Stimulated activated CD4-positive, alpha-beta T cell treated with anti-CD3 and anti-CD28 coated beads, Interleukin-12 subunit alpha, Interleukin-12 subunit beta, amount 100 ng/mL, for 4 hours (primary cell): ENCODE data around the gene POLR3E.

ENCODE experiments used
- DNase-seq: peaks from one replicate; pipeline ENCODE4 v3.0.0-alpha.2; 2020

POLR3E gene

DNA sequence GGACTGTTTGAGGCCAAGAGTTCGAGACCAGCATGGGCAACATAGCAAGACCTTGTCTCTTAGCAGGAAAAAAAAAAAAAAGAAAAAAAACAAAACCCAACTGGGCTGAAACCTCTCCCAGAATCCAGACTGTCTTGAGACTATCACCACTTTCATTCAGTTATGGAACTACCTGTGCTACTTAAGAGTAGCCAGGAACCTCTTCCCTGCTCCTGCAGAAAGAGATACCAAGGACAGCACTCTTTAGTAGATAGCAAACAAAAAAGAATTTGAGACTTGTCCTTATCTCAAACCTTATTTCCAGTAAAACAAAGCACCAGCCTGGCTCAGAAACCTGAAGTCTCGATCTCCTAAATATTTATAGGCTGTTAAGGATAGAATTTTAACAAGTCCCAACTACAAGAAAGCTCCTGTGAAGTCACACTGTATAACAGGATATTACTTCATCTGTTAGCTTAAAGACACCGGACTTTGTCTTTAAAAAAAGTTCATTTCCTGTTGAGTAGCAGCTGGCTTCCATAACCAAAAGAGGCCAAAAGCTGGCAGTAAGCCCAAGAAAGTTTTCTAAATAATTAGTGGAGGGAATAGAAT, 72.1 kb downstream of the POLR3E start:
- DNase-seq, result no peak

DNA sequence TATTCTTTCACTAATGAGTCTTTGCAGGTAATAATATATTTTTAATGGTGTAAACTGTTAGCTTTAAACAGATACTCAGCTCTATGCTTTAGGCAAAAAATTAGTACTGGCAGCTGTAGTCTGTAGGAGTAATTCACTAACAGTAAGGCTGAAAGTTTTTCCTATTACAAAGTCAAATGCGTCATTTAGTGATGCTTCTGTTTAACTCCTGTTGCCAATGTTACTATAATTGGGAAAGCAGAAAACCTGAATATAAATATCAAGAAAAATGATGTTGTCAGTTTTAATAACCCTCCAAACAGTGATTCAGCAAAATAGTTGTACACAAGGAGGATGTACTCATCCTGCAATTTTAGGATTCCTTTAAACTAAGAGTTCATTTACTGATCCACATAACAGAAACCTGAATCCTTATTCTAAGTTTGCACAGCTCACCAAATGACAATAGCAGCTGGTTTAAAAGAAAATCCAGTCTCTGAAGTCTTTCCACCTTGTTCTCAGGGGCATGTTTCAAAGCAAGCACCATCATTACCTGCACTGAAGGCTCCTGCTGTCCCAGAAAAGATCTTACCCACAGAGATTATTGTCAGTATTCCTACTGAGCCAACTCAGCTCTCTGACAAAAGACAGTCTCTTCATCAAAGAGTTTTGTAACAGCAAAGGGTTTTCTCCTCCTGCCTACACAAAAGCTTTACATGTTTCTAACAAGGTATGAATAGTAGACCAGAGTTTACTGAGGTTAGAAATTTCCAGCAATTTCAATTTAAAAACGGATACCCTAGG, 73.0 kb downstream of the POLR3E start:
- DNase-seq, result no peak

DNA sequence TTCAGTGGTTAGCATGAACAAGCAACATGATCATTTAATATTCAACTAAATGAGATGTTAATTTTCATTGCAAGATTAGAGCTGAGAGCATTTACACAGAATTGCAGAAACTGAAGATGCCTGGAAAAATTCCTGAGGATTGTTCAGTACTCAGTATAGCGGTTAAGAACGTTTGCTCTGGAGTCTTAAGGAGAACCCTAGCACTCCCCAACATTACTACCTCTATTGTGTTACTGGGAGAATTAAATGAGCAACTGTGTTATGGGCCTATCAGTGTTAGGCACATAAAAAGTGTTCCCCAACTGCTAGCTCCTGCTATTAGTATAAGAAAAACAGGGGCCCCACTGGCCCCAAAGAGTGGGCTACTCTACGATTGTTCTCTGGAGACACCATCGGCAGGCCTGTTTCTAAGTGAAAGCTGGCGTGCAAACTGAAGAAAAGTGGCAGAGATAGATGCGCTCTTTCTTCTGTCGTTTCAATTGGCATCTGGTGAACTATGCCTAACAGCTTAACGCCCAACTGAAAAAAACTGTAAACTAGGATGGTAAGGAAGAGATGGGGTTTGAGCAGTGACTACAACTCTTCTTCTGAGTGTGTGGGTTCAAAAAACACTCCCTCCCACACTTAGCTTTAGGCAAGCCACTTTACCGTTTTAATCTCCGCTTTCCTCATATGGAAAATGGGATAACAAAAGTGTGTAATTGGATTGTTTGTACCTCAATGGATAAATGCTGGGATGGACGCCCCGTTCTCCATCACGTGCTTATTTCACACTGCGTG, 75.9 kb downstream of the POLR3E start:
- no peak for DNase-seq

DNA sequence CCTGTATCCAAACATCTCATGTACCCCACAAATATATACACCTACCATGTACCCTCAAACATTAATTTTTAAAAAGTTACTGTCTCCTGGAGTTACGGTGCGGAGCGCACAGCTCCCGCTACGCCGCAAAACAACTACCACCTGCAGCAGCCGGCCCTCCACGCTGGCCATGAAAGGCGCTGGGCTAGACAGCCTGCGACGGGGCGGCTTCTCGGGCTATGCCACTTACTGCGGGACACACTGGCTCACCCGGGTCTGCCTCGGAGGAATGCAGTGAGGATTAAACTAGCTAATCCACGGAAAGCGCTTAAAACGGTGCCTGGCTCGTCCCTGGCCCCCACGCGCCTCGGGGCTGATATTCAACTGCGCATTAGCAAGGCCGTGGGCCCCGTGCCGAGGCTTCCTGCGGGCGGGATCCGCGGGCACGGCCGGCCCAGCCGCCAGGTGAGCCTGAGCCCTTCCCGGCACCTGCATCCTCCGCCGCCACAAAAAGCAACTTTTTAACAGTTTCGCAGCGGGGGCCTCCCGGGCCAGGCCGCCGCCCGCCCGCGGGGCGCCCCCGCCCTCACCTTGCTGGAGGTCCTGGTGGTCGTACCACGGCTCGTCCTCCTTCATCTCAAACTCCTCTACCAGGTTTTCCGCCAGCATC, 76.6 kb downstream of the POLR3E start:
- peak; percentile 39 for DNase-seq

DNA sequence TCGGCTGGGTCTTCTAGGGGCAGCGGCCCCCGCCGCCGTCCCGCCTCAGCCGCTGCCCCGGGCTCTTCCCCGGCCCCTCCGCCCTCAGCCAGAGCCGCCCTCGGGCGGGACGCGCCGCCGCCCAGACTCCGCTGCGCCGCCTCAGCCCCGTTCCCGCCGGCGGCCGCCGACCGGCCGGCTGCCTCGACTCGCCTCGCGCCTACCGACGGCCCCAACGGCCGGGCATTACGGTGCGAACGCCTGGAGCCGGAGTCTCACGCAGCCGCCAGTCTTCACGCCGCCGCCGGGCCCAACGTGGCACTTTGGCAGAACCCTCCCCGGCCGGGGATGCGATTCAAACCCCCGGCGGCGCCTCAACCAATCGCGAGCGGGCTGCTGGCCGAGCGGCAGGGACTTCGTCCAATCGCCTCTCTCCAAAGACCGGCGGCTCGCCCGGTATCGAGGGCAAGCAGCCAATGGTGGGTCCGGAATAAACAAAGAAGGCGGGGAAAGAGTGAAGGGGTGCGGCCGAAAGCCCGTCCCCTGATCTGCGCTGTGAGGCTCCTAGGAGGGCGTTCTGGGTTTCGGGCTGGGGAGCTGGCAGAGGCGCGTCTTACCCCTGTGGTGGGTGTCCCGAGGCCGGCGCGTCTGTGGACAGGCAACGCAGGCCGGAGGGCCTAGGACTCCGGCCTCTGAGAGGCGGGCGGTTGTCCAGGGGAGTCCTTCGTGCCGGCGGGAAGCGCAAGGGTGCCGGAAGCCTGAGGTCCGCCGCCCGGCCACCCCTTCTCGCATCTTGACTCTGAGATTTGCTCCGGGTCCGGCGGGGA, 77.3 kb downstream of the POLR3E start, which contains the start of gene CDR2:
CDR2 (minus strand) TSS at position 309 of the 806 bp plus-strand sequence. CDS start 310 bp downstream, outside the sequence.
- peak; percentile 97 for DNase-seq

DNA sequence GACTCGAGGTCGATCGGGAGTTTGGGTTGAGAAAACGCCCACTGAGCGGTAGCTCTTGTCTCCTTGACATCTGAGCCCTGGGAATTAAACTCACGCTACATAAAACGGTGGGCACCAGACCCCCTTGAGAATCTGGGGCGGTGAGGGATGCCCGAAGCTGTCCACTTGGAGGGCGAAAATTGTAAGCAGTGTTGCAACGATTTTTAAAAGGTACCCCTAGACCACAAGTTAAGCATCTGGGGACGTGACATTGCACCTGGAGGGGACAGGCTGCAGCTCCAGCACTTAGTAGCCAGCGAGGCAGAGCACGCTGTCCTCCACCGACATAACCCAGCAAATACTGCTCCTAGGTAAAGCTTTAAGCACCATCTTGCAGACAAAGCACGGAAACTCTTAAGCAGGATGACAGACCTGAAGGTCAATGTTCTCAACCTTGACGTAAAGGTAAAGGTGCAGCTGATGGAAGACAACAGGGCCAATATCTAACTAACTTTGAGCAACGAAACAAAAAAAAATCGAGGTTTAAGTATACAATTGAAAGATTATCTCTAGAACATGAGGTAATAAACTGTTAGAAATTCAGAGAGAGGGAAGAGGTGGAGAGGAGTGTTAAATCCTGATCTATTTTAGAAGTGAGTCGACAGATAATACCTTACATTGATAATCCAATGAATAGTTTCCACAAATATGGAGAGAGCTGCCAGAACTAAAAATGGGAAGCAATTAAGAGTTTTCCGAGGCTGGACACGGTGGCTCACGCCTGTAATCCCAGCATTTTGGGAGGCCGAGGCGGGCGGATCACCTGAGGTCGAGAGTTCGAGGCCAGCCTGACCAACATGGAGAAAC, 78.1 kb downstream of the POLR3E start:
- DNase-seq, result no peak

DNA sequence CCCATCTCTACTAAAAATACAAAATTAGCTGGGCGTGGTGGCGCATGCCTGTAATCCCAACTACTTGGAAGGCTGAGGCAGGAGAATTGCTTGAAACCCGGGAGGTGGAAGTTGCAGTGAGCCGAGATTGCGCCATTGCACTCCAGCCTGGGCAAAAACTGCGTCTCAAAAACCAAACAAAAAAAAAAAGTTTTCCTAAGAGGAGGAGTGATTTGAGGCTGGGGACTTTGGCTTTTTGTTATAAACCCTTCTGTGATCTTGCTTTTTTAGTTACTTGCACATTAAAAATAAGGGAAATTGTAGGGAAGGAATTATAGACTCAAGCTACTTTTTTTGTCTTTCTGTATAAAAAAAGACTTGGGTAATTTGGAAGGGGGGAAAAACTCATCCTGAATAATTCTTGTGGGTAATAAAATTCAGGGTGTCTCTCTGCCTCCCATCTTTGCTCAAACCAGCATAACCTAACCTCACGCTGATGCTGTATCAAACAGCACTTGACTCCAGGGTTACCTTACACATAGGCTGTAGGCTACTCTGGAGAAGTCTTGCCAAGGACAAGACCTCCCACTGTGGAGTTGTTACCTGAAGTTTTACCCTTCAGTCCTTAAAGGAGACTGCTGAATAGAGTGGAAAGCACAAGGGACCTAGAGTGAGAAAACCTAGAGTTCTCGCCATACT, 78.9 kb downstream of the POLR3E start:
- DNase-seq, result no peak

DNA sequence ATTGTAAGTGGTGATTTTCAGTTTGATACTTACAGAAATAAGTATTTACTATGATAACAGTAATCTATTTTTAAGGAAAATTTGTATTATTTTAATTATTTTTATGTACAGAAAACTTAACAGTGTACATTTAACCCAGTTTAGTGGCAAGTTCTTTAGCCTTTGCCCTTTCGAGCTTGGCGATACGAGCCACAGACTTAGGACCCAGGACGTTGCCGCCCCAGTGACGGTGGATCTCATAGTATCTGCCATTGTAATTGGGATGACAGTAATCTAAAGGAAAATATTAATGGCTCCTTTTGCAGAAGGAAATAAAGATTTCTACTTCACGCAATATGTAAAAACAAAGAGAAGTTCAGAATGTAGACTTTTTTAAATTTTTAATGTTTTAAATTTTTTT, 82.4 kb downstream of the POLR3E start:
- DNase-seq, result no peak

DNA sequence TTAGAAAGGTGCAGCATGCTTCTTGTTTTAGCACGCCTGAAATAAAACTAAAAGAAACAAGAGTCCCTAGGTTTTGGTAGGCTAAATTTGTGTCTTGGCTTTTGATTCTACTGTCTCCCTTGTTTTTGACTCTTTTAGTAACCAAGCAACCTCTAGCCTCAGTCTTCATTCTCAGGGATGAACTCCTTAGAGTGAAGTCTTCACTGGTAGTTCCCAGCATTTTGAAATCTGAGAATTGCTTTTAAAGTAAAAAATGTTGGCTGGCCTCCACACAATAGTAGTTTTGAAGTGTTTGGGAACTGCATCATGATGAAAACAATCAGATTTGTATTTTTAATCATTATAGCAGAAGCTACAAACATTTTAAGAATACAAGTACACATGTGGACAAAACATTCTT, 83.3 kb downstream of the POLR3E start:
- DNase-seq, result no peak

DNA sequence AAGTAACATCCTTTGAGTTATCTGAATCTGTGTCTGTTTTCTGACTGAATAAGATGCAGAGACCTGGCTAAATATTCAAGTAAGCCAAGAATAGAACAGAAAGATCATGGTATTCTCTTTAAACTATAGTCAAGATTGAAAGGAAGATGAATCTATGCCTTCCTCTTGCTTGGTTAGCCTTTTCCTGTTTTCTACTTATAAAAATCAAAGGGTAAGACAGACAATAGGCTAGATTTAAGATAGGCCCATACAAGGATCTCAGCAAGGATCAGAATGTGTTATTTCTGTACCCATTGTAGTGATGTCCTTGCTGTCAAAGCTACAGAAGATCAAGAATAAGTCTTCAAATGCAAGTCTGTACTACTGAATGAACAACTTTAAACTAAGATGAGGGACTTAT, 84.2 kb downstream of the POLR3E start:
- no peak for DNase-seq

DNA sequence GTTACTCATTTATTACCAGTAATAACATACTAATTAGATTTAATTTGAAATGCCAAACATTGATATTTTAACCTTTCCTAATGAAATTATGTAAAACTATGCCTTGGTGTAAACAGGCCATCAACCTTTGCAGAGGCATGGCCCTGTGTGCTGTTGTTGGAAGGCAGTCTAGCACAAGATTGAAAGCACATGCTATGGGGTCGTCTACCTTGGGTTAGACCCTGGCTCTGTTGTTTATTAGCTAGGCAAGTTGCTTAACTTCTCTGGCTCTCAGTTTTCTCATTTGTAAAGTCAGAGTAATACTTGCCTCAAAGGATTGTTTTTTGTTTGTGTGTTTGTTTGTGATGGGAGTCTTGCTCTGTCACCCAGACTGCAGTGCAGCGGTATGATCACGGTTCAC, 86.6 kb downstream of the POLR3E start:
- DNase-seq, result no peak
